ENCODE results near the gene COL5A2.

The COL5A2 gene

GRCh38 chr2:189056200-189057106 is 123.1 kb downstream of the COL5A2 start:
- no peak for DNase-seq (ENCODE audit: extremely low read depth in 1 of 2, low read depth in 1 of 2)

- no peak for DNase-seq (ENCODE audit: extremely low read depth in 1 of 2, low read depth in 1 of 2)
Observed at GRCh38 chr2:189050165-189050712, 129.3 kb downstream of the COL5A2 start.

- no peak for DNase-seq (ENCODE audit: extremely low read depth in 1 of 2, low read depth in 1 of 2)
Observed at GRCh38 chr2:189049709-189050164, 129.8 kb downstream of the COL5A2 start.

- no peak for DNase-seq (ENCODE audit: extremely low read depth in 1 of 2, low read depth in 1 of 2)
Observed at GRCh38 chr2:189048189-189048588, 131.4 kb downstream of the COL5A2 start.

DNA sequence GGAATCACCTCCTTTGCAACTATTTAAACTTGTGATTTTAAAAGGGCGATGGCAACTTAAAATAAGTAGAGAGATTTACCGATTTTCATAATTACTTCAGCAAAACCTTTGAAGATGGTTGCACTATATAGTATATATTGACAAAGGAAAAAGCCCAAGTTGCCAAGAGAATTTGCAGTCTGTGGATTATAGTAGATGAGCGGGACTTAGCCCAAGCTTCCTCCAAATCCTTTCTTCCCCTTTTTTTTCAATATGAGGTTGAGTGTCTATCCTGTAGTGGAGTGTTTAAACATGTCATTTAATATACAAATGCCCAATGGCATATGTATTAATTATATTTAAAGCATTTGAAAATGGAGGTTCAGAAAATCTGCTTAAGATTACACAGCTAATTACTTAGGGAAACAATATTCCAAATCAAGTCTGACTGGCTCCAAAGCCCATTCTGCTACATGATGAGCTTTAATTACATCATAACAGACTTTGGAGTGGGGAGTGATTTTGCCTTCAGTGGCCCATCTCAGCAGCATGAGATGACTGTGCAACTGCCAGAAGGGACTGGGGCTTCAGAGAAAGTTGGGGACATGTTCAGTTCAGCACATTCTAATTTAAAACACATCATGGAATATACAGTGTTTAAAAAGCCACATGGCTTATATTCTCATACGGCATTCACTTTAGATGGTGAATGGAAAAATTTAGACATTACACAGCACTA is 132.2 kb downstream of the COL5A2 start:
- DNase-seq (ENCODE audit: extremely low read depth in 1 of 2, low read depth in 1 of 2) = no peak

GRCh38 chr2:189046320-189046719 is 133.2 kb downstream of the COL5A2 start:
- DNase-seq (ENCODE audit: extremely low read depth in 1 of 2, low read depth in 1 of 2) = no peak

- no peak for DNase-seq (ENCODE audit: extremely low read depth in 1 of 2, low read depth in 1 of 2)
Observed at GRCh38 chr2:189045836-189046235, 133.7 kb downstream of the COL5A2 start.

DNA sequence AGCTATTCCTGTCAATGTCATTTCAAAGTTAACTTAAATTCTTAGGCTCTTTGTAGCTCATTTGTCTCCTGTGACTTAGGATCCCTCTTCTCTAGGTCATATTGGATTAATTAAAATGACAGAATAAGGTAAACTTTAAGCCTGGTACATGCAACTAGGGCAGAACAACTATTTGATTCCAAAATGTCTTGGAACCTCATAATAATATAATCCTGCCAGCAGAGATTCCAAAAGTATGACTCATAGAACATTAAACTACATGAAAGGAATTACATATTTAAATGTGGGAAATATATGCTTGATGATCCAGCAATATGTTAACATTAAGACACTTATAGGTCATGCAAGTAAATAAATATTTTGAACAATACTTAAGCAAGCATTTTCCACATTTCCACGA is 142.0 kb downstream of the COL5A2 start:
- DNase-seq (ENCODE audit: extremely low read depth in 1 of 2, low read depth in 1 of 2) = no peak

DNA sequence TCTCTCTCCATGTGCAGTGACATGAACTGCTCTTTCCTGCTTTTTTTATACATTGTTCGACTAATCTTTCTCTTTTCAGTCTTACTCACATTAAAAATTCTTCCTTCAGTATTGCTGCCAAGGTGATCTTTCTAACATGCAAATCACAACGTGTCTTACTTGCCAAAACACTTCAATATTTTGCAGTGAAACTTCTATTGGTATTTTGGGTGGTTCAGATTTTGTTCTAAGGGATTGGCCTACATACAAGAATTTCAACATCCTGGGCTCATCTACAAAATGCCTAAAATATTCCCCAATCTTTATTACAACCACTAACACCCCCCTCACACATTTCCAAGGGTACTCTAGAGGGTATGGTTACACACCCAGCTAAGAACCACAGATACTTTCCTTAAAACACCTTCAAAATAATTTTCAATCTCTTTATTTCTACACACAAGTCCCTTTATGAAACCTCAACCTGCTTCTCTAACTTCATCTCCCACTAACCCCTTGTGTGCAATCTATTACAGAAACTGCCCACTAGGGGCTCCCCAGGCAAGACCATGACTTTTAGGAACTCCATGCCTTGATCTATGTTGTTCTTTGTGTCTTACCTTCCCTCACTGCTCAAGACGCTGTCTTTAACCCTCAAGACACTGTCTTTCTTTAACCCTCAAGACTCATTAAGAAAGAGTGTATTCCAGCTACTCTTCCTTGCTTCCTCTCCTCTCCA is 154.5 kb downstream of the COL5A2 start:
- DNase-seq (ENCODE audit: extremely low read depth in 1 of 2, low read depth in 1 of 2) = no peak

GRCh38 chr2:189022492-189022891 is 157.1 kb downstream of the COL5A2 start:
- DNase-seq (ENCODE audit: extremely low read depth in 1 of 2, low read depth in 1 of 2) = no peak

DNA sequence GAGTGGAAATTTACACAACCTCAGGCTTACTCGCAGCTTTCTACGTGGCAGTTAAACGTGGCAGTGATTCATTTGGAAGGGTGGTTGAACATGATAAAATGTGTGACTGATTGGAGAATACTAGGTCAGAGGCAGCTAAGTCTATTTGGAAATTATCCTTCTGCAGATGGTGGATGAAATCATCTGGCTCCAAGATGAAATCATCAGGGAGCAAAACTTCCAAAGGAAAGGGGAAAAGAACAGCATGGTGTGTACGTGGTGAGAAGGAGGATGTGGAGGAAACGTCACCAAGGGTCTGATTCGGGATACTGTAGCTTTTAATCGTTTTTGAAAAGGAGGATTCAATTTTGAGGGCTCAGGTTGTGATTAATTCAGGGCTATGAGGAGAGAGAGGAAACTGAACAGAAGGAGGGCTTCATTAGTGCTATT is 157.5 kb downstream of the COL5A2 start:
- no peak for DNase-seq (ENCODE audit: extremely low read depth in 1 of 2, low read depth in 1 of 2)

- DNase-seq (ENCODE audit: extremely low read depth in 1 of 2, low read depth in 1 of 2) = no peak
Observed at GRCh38 chr2:189020179-189020578, 159.4 kb downstream of the COL5A2 start.

- DNase-seq (ENCODE audit: extremely low read depth in 1 of 2, low read depth in 1 of 2) = no peak
Observed at GRCh38 chr2:189018631-189019030, 160.9 kb downstream of the COL5A2 start.

DNA sequence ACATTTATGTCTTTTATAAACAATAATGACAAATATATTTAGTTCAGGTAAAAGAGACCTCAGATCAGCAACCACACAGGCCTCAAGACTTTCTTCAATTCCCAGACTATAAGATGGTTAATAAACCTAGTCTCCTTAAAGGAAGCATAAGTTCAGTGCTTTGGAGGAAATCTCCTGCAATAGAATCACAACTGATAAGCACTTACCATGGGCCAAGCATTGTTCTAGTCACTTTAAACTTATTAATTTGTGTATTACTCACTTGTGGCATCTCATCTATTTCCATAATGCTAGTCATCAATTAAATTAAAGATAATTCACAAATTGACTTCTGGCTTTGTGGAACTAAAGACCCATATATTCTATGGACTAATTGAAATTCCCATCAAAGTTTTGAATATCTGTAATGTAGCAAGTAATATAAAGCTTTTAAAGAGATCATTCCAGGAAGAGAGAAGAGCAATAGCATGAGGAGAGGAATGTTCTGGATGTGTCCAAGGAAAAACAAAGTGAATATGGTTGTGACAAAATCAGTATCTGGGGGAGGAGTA is 163.2 kb downstream of the COL5A2 start:
- DNase-seq (ENCODE audit: extremely low read depth in 1 of 2, low read depth in 1 of 2) = no peak

DNA sequence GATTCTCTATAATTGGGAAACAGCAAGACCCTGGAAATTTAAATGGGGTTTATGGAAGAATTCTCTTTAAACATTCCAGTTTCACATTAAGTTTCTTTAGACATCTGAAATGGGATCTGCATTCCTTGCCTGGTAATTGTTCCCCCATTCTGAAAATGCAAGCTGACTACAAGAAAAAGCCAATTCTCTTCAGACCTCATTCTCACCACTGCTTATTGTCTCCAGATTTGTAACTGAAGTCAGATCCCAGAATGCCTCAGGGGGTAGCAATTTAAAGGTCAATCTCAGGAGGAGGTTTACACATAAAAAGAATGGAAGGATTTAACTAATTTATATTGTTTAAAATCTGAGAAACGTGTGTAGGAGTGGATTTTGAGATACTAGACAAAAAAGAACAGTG is 164.2 kb downstream of the COL5A2 start:
- DNase-seq (ENCODE audit: extremely low read depth in 1 of 2, low read depth in 1 of 2) = no peak

GRCh38 chr2:189014449-189015138 is 165.0 kb downstream of the COL5A2 start:
- DNase-seq (ENCODE audit: extremely low read depth in 1 of 2, low read depth in 1 of 2) = no peak

GRCh38 chr2:189013671-189014448 is 165.7 kb downstream of the COL5A2 start:
- no peak for DNase-seq (ENCODE audit: extremely low read depth in 1 of 2, low read depth in 1 of 2)

DNA sequence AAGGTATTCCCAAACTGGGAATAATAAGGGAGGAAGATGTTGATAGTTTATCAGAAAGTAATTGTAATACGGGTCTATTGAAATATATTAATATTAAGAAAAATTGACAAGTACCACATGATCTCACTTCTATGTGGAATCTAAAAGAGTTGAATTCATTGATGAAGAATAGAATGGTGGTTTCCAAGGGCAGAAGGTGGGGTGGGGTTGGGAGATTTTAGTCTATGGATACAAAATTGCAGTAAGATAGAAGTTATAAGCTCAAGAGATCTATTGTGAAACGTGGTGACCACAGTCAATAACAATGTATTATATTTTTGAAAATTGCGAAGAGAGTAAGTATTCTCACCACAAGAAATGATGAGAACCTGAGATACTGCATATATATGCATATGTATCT is 166.5 kb downstream of the COL5A2 start:
- DNase-seq (ENCODE audit: extremely low read depth in 1 of 2, low read depth in 1 of 2) = no peak

DNA sequence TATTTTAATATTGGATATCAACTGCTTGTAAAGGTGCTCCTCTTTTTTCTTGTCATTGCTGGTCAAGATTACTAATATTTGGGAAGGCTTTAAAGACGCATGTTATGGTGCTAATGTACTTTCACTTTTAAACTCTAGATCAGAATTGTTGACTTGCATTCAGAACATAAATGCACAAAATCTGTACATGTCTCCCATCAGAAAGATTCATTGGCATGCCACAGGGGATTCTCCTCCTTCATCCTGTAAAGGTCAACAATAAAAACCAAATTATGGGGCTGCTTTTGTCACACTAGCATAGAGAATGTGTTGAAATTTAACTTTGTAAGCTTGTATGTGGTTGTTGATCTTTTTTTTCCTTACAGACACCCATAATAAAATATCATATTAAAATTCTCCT is 167.2 kb downstream of the COL5A2 start:
- DNase-seq (ENCODE audit: extremely low read depth in 1 of 2, low read depth in 1 of 2) = no peak

Data from stimulated activated CD8-positive, alpha-beta memory T cell treated with anti-CD3 and anti-CD28 coated beads, Interleukin-7, amount 100 ng/mL, for 48 hours (primary cell).